Fibroblast of mammary gland (primary cell): ENCODE results near the gene MAGT1.
"Not testable (repeated sequence)": the region's sequence is repeated elsewhere in the genome, so short reads cannot be mapped to it uniquely, and the experiment has no call there.

Experiments used
- DNase-seq: peaks from one replicate; pipeline ENCODE4 v3.0.0-alpha.2; 2010; ENCODE audit warnings: low read depth
- H3K4me3 ChIP-seq: 2 replicates; pipeline ENCODE4 v1.5.1; 2011; ENCODE audit warnings: low read depth, mild to moderate bottlenecking, low read length, moderate library complexity; ENCODE audit not compliant: control insufficient read depth
- CTCF ChIP-seq: conservative IDR thresholded peaks from 2 replicates; pipeline ENCODE4 v1.5.1; 2011; ENCODE audit warnings: low read depth, low read length, inconsistent platforms; ENCODE audit not compliant: control insufficient read depth, insufficient read depth

Gene MAGT1

GRCh38 chrX:77894921-77895886, at the start of gene MAGT1:
TSS of gene MAGT1 (minus strand) at chrX:77895435. CDS start at chrX:77895410, 25 bp downstream.
- H3K4me3 ChIP-seq: peak within 1 kb of the TSS; percentile 85
- no peak for TF ChIP-seq CTCF
- peak; percentile 95 for DNase-seq

DNA sequence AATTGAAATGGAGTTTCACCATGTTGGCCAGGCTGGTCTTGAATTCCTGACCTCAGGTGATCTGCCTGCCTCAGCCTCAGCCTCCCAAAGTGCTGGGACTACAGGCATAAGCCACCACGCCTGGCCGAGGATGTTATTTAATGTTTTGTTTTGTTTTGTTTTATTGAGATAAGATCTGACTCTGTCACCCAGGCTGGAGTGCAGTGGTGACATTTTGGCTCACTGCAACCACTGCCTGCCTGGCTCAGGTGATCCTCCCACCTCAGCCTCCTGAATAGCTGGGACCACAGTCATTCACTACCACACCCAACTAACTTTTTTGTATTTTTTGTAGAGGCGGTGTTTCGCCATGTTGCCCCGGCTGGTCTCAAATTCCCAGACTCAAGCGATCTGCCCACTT, 49.8 kb upstream of the MAGT1 start:
- not testable (repeated sequence) for H3K4me3 ChIP-seq, DNase-seq

DNA sequence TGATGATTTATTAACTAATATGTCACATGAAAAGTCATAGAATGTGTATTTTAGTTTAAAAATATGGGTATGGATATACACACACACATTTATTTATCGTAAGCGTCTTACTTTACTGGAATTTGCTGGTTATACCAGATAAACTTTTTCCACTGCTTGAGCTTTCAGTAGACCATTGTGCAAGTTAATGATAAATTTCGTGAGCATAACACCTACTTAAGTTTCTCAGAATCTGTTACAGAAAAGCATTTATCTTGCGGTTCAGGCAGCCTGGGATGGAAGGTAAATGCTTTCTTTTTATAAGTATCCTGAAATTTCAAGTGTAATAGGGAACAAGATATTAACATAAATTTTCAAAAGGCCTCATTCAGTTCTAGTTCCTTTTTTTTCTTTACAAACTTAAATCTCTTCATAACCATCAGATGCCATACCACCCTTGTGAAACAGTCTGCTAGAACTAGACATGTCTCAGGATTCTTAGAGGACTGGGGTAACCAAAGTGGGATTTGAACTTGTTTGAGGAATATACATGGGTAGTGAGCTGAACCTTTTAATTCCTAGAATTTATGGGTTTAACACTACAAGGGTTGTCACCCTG, 42.9 kb upstream of the MAGT1 start:
- no peak for TF ChIP-seq CTCF
- DNase-seq: no peak

DNA sequence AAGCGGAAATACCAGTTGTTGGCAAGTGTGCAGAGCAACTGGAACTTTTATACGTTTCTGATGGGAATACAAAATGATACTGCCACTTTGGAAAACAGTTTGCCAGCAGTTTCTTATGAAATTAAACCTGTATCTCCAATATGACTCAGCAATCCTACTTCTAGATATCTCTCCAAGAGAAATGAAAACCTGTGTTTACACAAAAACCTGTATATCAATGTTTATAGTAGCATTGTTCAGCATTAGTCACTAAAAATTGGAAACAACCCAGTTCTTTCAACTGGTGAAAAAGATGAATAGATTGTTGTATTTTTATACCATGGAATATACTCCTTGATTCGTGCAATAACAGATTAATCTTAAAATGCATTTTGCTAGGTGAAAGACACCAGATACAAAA, 42.1 kb upstream of the MAGT1 start:
- H3K4me3 ChIP-seq: no peak overlapping the region
- DNase-seq: peak; percentile 51
- TF ChIP-seq CTCF: no peak

More for the DNA sequence above, 42.9 kb upstream of the MAGT1 start:
- no peak overlapping the region for H3K4me3 ChIP-seq

DNA sequence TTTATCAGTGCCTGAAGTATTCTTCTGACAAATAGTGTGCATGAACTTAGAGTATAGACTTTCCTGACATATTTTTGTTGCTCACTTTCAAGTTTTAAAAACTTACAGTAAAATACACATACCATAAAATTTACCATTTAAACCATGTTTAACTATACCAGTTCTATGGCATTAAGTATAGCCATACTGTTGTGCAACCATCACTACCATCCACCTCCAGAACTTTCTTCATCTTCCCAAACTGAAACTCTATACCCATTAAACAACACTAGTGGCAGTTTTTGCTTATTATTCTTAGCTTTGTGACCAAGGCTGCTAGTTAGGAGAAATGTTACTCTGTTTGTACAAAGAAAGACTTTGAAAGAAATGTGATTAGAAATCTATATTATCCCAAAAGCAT, 41.1 kb upstream of the MAGT1 start:
- TF ChIP-seq CTCF: no peak
- no peak overlapping the region for H3K4me3 ChIP-seq
- no peak for DNase-seq

GRCh38 chrX:77935886-77936285, 40.7 kb upstream of the MAGT1 start:
- no peak for DNase-seq
- no peak overlapping the region for H3K4me3 ChIP-seq
- no peak for TF ChIP-seq CTCF

DNA sequence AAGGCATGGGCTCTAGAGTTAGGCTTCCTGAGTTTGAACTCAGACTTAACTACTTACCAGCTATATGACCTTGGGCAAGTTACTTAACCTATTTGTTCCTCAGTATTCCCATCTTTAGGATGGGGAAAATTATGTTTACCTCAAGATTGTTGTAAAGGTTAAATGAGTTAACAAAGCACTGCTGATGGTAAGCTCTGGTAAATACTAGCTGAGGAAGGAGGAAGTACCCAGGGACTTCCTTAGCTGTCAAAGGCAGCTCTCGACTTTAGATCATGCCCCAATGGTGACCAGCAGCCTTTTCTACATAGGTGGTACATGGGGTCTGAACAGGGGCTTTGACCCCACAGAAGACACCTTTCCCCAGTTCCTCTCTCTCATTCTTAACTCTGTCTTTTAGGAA, 35.3 kb upstream of the MAGT1 start:
- no peak for DNase-seq
- no peak for TF ChIP-seq CTCF

More for the DNA sequence above, 35.3 kb upstream of the MAGT1 start:
- no peak overlapping the region for H3K4me3 ChIP-seq
